Prostate gland (tissue), 2 donors: ENCODE results near the gene DCAF16.

Source experiments
- POLR2A ChIP-seq: fragments of 450-650 bp; IDR thresholded peaks from one replicate; pipeline ENCODE4 v1.6.1; 2016; ENCODE audit warnings: antibody characterized with exemption, mild to moderate bottlenecking
- POLR2AphosphoS5 ChIP-seq: sonication (generic); formaldehyde crosslinking; IDR thresholded peaks from one replicate; pipeline ENCODE4 v1.6.1; 2017; ENCODE audit warnings: antibody characterized with exemption
- TF ChIP-seq, protein P1 (sequence below), 4 experiments: fragments of 200-600 bp in 2 of 4; fragments of 450-650 bp in 2 of 4; sonication (generic) in 2 of 4; IDR thresholded peaks; 1 replicate in 3 of 4; 2 replicates in 1 of 4; pipeline ENCODE4 v1.5.1; 2016 to 2019; ENCODE audit warnings: antibody characterized with exemption in 4 of 4, mild to moderate bottlenecking in 2 of 4, moderate library complexity in 2 of 4

DNA sequence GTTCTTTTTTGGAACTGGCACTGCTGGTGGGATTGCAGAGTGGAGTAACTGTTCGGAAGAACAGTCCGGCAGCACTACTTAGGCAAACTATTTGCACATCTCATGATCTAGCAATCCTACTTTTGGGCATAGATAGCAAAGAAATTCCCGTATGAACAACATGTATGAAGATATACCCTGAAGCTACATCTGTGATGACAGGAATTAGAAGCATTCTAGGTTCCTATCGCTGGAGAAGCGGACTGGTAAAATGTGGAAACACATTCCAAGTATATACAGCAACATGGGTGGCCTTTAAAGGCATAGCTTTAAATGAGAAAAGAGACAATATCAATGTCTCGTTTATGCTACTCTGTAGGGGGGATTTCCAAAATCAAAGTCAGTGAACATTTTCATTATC is 3.1 kb downstream of the DCAF16 start:
- TF ChIP-seq, protein P1, sequence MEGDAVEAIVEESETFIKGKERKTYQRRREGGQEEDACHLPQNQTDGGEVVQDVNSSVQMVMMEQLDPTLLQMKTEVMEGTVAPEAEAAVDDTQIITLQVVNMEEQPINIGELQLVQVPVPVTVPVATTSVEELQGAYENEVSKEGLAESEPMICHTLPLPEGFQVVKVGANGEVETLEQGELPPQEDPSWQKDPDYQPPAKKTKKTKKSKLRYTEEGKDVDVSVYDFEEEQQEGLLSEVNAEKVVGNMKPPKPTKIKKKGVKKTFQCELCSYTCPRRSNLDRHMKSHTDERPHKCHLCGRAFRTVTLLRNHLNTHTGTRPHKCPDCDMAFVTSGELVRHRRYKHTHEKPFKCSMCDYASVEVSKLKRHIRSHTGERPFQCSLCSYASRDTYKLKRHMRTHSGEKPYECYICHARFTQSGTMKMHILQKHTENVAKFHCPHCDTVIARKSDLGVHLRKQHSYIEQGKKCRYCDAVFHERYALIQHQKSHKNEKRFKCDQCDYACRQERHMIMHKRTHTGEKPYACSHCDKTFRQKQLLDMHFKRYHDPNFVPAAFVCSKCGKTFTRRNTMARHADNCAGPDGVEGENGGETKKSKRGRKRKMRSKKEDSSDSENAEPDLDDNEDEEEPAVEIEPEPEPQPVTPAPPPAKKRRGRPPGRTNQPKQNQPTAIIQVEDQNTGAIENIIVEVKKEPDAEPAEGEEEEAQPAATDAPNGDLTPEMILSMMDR (IDR thresholded peaks at IDR 0.05), result no peak
- TF ChIP-seq POLR2A, result no peak
- TF ChIP-seq POLR2AphosphoS5, result no peak
